GM19025 (cell line): Measurements from ENCODE around the gene DEXI.
"Not testable (repeated sequence)": the region's sequence is repeated elsewhere in the genome, so short reads cannot be mapped to it uniquely, and the experiment has no call there.

Experiments used
- ATAC-seq: cut with Tn5 transposase; IDR thresholded peaks from one replicate; pipeline ENCODE4 v1.9.1; 2021; ENCODE audit warnings: mild to moderate bottlenecking, low read depth, moderate library complexity; ENCODE audit not compliant: unreplicated experiment

DEXI gene

DNA sequence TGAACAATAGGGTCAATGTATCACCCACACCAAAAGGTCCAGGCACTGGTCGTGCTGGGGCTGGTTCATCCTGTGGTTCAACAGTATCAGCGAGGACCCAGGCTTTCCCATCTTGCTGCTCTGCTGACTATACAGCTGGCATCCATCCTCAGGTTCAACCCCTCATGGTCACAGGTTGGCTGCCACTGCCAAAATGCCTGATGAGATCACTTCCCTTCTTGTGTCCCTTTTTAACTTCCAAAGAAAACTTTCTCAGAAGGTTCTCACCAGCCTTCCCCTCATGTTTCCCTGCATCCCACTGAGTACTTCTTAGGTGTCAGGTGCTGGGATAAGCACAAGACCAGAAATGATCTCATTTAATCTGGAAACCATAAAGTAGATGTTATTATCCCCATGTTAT lies 27.8 kb upstream of the DEXI start:
- ATAC-seq: no peak

DNA sequence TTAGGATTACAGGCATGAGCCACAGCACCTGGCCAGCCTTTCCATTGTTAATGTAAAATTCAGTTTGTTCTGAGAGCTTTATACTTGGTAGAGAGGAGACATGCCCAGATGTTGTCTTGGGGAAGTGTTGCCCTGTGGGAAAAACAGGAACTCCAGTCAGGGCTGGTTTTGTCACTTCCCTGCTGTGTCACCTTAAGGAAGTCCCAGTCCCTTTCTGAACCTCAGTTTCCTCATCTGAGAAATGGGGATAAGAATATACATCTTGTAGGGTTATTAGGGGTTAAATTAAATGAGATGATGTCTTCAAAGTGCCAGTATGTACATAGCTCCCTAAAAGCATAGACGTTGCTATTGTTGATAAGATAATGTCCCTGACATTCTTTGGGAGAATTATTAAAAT lies 27.3 kb upstream of the DEXI start:
- no peak for ATAC-seq

DNA sequence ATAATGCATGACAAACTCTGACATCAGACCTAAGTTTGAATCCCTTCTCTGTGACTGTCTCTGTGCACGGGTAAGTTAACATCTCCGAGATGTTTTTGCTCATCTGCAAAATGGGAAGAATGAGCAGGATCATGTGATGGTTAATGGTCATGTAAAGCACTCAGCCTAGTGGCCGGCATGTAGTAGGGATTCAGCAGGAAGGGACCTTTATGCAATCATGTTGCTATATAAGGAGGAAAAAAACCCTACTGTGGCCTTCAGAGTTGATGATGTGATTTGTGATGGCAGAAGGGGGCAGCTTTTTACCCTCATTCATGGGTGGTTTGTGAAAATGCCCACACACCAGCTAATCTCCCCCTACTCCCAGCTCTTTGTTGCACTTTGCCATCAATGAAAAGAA lies 26.2 kb upstream of the DEXI start:
- no peak for ATAC-seq

DNA sequence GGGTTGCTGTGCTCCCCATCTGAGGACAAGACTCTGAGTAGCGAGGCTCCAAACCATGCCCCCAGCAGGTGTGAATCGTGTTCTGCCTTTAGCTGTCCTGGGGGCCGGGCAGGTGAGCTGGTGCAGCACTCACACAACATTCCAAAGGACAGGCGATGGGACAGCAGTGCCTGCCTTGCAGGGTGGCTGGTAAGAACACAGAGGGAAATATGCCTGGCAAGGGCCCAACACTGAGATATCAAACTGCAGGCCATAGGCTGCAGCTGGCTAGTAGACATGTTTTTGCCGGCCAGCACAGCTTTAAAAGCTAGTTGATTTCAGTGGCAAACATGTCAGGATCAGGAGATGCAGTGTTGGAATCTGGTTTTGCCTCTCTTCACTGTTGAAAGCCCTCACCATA lies 25.7 kb upstream of the DEXI start:
- no peak for ATAC-seq

DNA sequence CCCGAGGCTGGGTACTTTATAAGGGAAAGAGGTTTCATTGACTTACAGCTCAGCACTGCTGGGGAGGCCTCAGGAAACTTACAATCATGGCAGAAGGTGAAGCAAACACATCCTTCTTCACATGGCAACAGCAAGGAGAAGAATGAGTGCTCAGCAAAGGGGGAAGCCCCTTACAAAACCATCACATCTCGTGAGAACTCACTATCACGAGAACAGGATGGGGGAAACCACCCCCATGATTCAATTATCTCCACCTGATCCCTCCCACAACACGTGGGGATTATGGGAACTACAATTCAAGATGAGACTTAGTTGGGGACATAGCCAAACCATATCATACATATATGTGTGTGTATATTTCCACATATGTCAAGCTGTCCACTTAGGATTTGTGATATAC lies 24.3 kb upstream of the DEXI start:
- ATAC-seq: not testable (repeated sequence)

DNA sequence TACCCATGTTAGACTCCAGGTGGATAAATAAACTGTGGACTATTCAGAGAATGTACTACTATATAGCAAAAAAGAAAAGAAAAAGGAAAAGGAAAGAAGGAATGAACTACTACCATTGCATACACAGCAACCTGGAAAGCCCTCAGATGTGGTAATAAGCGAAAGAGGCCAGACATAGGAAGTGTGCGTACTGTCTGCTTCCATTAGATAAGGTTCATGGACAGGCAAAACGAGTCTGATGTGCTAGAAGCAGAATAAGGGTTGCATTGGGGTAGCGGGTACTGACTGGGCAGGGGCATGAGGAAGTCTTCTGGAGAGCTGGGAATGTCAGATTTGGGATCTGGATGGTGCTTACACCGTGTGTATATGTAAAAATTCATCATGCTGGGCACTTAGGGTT lies 23.9 kb upstream of the DEXI start:
- no peak for ATAC-seq

DNA sequence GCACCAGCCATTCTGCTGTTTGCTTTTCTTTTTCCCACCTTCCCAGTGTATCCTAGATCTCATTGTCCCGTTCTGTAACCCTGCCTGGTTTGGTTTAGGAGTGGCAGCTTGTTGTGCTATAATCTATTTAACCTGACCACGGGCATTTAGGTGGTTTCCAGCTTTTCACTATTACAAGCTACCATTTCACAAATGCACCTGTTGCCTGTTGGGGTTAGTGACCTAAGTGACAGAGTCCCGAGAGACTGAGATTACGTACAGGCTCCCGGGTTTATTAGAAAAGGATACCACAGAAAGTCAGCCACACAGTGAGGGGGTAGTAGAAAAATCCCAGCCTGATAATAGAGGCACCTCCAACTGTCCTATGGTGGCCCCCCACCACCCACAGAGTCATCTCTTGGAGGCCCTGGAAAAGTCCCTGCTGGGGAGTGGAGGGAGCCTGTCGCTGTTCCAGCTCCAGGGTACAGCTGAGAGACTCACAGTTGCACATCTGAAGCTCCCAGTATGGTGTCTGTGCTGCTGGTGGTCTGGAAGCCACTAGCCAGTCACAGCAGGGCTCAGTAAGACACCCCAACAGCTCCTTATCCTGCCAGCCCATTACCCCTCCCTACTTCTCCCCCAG lies 23.3 kb upstream of the DEXI start:
- ATAC-seq: peak; percentile 54

DNA sequence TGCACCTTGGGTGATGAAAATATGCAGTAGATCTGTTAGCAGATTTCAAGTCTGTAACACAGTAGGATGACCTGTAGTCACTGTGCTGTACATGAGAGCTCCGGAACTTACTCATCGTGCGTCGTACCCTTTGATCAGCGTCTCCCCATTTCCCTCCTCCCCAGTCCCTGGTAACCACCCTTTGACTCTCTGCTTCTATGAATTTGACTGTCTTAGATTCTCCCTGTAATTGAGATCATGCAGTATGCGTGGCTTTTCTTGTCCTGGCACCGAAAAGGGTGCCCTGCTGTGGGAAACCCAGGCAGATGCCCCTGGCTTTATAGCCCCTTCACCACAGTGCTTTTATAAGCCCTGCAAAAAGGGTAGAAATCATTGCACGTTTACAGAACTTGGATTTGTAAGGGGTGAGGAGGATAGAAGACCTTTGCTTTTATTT lies 22.6 kb upstream of the DEXI start:
- ATAC-seq: no peak

DNA sequence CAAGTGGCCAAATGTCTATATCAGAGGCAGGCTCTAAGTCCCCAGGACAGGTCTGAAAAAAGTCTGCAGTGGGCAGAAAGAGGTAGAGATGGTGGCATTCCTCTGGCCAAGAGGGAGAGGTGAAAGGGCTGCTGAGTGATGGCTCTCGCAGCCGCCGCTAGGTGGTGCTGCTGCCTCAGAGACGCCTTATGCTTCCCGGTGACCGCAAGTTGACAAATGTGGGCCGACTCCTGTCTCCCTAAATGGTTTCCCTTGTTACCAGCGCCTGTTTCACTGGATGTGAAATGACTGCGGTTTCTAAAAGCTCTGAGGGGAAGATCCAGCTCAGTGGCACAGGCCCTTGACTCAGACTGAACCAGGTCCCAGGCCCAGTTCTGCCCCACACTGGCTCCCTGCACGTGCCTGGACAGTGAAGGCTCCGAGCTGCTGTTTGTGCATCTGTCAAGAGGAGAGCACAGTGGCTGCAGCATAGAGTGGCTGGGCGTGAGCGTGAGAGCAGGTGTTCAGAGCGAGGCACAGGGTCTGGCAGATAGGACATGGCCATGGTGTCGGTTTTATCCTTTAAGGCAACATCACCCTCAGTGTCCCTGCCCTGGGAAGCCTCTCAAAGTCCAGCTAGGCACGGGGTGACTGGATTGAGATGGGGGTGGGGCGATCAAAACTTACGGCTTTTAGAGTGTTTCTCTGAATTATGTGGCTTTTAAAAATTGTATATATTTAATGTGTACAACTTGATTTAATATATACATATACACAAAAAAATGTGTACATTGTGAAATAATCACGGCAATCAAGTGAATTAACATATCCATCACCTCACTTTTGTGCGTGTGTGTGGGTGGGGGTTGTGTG lies 22.0 kb upstream of the DEXI start:
- no peak for ATAC-seq

DNA sequence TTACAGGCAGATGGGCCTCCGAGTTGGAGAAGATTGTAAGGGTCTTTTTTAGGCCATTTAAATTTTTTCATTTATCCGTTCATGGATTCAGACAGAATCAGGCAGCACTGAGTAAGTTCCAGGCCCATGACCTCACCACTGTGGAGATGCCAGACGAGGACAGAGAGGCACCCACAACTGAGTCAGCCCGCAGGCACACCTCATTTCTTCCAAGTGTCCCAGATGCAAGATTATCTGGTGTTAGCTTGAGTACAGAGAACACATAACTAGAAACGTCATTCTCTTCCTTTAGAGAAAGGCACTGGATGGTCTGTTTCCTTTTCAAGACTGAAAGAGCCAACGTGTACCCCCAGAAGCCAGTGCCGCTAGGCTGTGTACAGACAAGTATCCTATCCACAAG lies 19.0 kb upstream of the DEXI start:
- ATAC-seq: no peak

DNA sequence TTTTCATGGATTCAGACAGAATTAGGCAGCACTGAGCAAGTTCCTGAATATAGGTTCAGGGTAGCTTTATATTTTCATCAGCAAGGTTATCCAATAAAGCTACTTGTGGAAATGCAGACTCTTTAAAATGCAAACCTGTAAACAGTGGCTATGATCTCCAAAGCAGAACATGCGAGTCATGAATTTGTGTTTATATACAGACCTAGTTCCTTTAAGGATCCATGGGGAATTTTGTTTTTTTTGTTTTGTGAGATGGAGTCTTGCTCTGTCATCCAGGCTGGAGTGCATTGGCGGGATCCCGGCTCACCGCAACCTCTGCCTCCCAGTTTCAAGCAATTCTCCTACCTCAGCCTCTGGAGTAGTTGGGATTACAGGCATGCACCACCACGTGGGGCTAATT lies 16.9 kb upstream of the DEXI start:
- ATAC-seq: no peak

DNA sequence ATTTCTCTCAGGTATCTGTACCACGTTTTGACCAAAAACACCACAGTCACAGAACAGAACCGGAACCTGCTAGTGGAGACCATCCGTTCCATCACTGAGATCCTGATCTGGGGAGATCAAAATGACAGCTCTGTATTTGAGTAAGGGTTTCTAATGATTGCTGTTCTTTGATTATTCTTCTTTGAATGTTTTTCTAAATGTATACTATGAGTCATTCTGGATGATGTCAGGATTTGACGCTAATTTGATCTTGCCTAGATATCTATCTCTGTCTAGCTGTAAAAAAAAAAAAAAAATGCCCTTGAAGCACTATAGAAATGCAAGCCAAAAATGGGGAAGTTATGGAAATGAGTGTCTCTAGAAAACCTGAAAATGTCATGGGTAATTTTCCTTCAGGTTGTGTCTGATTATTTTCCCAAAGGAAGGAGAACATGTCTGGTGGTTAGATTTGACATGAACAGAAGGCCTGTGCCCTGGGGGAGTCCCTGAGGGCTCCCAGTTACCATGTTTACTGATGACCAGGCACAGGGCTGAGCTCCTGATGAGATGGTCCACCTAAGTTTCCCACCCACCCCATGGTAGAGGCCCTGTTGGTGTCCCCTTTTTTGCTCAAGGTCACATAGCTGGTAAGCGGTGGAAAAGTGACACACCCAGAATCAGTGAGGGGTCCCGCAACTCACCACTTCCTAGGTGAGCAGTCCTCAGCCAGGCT lies 15.7 kb upstream of the DEXI start:
- no peak for ATAC-seq

DNA sequence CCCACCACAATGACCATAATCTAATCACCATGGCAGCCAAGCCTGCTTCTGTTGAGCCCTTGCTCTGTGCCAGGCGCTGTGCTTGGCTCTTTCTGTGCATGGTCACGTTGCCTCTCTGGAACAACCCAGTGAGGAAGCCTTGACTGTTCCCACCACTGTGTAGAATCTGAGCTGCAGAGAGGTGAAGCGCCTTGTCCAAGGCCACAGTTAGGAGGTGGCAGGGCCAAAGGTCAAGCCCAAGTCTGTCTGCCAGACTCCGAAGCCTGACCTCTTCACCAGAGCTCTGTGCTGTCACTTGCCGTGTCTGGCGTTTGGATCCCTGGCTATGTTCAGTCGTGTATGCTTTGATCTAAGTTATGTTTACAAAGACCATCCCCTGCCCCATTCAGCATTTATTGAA lies 12.6 kb upstream of the DEXI start:
- no peak for ATAC-seq

DNA sequence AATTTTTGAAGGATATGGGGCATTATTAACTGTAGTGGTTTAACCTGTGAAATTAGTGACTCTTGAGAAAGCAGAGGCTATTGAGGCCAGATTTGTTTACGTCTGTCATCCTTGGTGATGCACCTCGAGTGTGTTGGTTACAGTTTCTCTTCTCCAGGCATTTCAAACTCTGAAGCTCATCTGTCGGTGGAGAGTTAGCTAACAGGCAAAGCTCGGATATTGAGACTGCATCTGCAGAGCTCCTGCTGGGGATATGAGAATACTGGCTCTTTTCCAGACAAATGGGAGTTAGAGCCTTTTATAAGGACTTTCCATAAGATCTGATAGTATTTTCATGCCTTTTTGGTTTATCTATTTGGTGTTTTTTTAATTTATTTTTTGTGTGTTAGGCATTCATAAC lies 8.8 kb upstream of the DEXI start:
- no peak for ATAC-seq

DNA sequence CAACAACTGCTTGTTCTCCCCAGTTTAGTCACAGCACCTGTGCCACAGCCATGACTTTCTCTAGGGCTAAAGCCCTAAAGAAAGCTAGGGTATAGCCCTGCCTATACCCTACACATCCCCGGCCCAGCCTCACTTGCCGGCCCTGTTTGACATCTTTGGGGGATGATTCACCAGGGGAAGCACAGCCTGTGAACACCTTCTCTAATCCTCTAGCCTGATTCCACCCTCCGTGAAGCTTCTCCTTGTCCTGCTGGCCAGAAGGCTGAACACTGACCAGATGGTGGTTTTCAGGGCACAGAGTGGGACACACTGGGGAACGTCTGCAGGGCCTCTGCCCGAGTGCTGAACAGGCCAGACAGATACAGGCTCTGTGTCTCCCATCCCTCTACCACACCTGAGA lies 8.1 kb upstream of the DEXI start:
- ATAC-seq: no peak

DNA sequence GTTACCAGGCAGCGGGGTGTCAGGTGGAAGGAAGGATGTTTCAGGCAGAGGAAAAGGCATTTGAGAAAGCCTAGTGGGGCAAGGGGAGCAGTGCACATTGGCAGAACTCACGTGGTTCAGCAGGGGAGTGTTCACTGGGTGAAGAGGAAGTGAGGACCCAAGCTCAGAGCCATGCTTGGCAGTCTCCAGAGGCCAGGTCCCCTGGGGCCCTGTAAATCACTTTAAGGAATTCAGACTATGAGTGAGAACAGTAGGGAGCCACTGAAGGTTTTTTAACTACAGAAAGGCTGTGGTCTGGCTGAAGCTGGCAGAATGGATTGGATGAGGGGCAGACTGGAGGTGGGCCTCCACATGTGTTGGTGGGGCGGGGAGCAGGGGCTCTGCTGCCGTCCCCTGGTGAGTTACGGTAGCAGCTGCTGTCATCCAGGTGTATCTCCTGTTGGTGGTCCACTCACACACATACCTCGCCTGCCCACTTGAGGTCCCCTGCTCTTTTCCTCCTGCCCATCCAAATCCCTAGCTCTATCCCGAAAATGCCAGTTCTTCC lies 7.2 kb upstream of the DEXI start:
- peak; percentile 71 for ATAC-seq

DNA sequence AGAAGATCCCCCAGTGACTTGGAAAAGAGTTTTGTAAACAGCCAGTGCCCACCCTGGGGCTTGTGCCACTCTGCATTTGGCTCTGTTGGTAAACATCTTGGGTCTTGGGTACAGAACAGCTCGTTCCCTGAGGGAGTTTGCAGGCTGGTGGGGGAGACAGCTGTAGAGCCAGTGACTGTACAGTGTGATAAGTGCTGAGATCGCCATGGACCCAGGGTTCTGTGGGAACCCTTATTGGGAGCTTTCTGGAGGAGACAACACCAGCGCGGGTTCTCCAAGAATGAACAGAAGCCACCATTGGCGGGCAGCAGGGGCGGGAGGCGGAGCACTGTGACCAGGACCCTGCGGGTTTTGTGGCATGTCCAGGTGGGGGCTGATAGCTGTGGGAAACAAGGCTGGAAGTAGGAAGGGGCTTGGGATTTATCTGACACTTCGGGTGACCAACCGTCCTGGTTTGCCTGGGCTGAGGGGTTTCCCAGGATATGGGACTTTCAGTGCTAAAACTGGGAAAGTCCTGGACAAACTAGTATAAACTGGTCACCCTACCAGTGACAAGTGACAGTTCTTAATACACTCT lies 5.0 kb upstream of the DEXI start:
- no peak for ATAC-seq

DNA sequence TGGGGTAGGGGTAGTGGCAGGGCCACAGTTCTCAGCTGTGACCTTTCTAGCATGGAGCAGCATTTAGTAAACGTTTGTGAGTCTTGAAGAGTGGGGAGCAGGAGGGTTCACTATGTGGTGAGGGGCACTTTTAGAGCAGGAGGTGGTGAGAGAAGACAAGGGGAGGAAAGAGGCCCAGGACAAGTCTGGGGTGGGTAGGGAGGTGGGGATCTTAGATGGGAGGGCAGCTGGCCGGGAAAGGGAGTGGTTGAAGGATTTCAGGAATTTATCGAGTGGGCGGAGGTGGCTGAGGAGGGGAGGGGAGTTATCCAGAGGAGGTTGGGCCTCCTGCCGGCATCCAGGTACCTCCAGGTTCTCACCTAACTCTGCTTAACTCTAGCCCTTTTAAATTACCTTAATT lies 4.0 kb upstream of the DEXI start:
- ATAC-seq: no peak

DNA sequence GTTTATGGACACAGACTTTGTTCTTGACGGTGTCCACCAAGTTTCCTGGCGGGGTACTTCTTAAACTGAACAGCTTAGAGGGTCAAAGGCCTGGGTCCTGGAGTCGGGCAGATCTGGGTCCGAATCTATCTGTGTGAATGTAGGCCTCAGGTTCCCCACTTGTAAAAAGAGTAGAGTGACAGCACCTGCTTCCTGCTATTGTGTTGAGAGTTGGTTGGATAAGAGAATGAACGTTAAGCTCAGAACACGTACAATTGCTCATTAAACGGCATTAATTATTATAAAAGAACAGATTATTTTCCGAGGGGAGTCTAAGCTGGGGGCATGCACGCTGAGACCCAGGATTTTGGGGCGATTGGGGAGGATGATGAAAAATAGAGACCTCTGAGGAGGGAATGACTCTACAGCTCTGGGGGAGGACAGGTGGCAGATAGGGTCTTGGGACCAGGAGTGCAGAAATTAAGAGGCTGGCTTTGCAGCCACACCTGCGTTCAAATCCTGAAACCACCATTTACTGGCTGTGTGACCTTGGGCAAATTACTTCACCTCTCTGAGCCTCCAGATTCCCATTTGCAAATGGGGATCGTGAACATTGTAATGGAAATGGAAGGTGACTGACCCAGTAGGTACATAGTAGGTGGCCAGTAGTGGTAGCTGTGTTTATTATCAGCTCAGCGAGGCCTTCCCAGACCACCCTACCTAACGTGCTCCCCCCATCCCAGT lies 3.0 kb upstream of the DEXI start:
- ATAC-seq: no peak
